H1 (cell line): ENCODE data around the gene ATP6V1B1. TPM values are rescaled to one million over a fixed set of nuclear protein-coding genes. Genes with fewer than 3 reads are reported as not detected.

Experiments used
- CTCF ChIA-PET: fragments of 300-600 bp; sonication (Branson Sonifier 250); formaldehyde crosslinking; loops from one replicate; lab custom pipeline; 2021; ENCODE audit not compliant: partially characterized antibody; lab: Charles Lee
- POLR2A ChIA-PET: fragments of 300-600 bp; sonication (Branson Sonifier 250); formaldehyde crosslinking; loops from one replicate; lab custom pipeline; 2021; ENCODE audit warnings: inconsistent platforms; ENCODE audit not compliant: partially characterized antibody; lab: Charles Lee
- DNase-seq, 2 experiments: peaks; one replicate each; pipeline versions ENCODE4 v3.0.0 to v3.0.0-alpha.2; 2010 to 2022; ENCODE audit warnings: low spot score in 2 of 2, low read depth in 1 of 2, mixed read lengths in 1 of 2
- FAIRE-seq: peaks from 2 replicates; lab custom pipeline; 2011; peaks lifted over from hg19 to GRCh38; lab: Jason Lieb, UNC
- H2AFZ ChIP-seq: 2 replicates; pipeline ENCODE4 v1.8.1; 2012; ENCODE audit warnings: low read length, inconsistent platforms
- H2AK5ac ChIP-seq: 2 replicates; pipeline ENCODE4 v1.6.1; 2013; ENCODE audit warnings: low read depth, low read length
- H2BK120ac ChIP-seq: replicated peaks from 2 replicates; pipeline ENCODE3; 2013; ENCODE audit warnings: low read depth, low read length, inconsistent platforms
- H2BK12ac ChIP-seq: 2 replicates; pipeline ENCODE4 v1.6.1; 2013; ENCODE audit warnings: low read depth, low read length
- H2BK15ac ChIP-seq: 2 replicates; pipeline ENCODE4 v1.6.1; 2013; ENCODE audit warnings: low read length
- H2BK20ac ChIP-seq: 2 replicates; pipeline ENCODE4 v1.6.1; 2013; ENCODE audit warnings: low read length
- H2BK5ac ChIP-seq: 2 replicates; pipeline ENCODE4 v1.6.1; 2013; ENCODE audit warnings: low read depth, low read length
- H3K14ac ChIP-seq: 2 replicates; pipeline ENCODE4 v1.6.1; 2013; ENCODE audit warnings: inconsistent platforms; ENCODE audit not compliant: insufficient read length
- H3K18ac ChIP-seq: 2 replicates; pipeline ENCODE4 v1.6.1; 2013; ENCODE audit warnings: low read length; ENCODE audit errors: extremely low read depth
- H3K23ac ChIP-seq: 2 replicates; pipeline ENCODE4 v1.6.1; 2013; ENCODE audit warnings: inconsistent platforms; ENCODE audit not compliant: insufficient read length
- H3K23me2 ChIP-seq: 2 replicates; pipeline ENCODE4 v1.6.1; 2013; ENCODE audit warnings: low read depth, low read length
- H3K27ac ChIP-seq: 2 replicates; pipeline ENCODE4 v1.6.1; 2011; ENCODE audit warnings: low read depth, low read length, inconsistent platforms
- H3K27me3 ChIP-seq, 4 experiments: replicated peaks in 1 of 4; 1 replicate in 1 of 4; 2 replicates in 3 of 4; pipeline versions ENCODE4 v1.6.1 to v1.8.1; 2011 to 2013; ENCODE audit warnings: low read length in 3 of 4, mild to moderate bottlenecking in 3 of 4, inconsistent platforms in 2 of 4, mixed read lengths in 2 of 4, moderate library complexity in 1 of 4; ENCODE audit not compliant: control insufficient read depth in 3 of 4, insufficient read depth in 3 of 4; ENCODE audit errors: extremely low read depth in 1 of 4
- H3K36me3 ChIP-seq, 4 experiments: 2 replicates each; pipeline versions ENCODE4 v1.6.1 to v1.8.1; 2011 to 2013; ENCODE audit warnings: mild to moderate bottlenecking in 4 of 4, low read length in 3 of 4, moderate library complexity in 2 of 4, control low read depth in 1 of 4, inconsistent platforms in 1 of 4; ENCODE audit not compliant: insufficient read depth in 4 of 4, control insufficient read depth in 2 of 4
- H3K4ac ChIP-seq: replicated peaks from 2 replicates; pipeline ENCODE3; 2013; ENCODE audit warnings: low read length, low read depth, mixed read lengths, inconsistent platforms; ENCODE audit not compliant: insufficient read length
- H3K4me1 ChIP-seq, 4 experiments: replicated peaks in 1 of 4; 1 replicate in 1 of 4; 2 replicates in 3 of 4; pipeline versions ENCODE4 v1.6.1 to v1.8.1; 2011 to 2013; ENCODE audit warnings: low read length in 3 of 4, inconsistent platforms in 2 of 4, mixed read lengths in 1 of 4; ENCODE audit not compliant: insufficient read depth in 4 of 4, control insufficient read depth in 3 of 4
- H3K4me2 ChIP-seq, 2 experiments: 2 replicates each; pipeline versions ENCODE4 v1.6.1 to v1.8.1; 2011 to 2013; ENCODE audit warnings: low read depth in 2 of 2, low read length in 2 of 2, control low read depth in 1 of 2, inconsistent platforms in 1 of 2, mild to moderate bottlenecking in 1 of 2; ENCODE audit not compliant: insufficient read depth in 1 of 2
- H3K4me3 ChIP-seq, 4 experiments: fragments of 200-600, 300-600 bp in 1 of 4; sonication (generic), shearing (Covaris generic), sonication (Bioruptor Twin) in 1 of 4; 2 replicates each; pipeline versions ENCODE4 v1.5.1 to v1.8.1; 2011 to 2016; ENCODE audit warnings: low read length in 4 of 4, low read depth in 3 of 4, control low read depth in 2 of 4, inconsistent platforms in 2 of 4, mild to moderate bottlenecking in 2 of 4, mixed read lengths in 1 of 4, moderate library complexity in 1 of 4; ENCODE audit not compliant: insufficient read depth in 2 of 4; ENCODE audit errors: extremely low read depth in 1 of 4
- H3K56ac ChIP-seq: replicated peaks from 2 replicates; pipeline ENCODE3; 2013; ENCODE audit warnings: low read depth, mild to moderate bottlenecking, mixed read lengths, low read length, inconsistent platforms; ENCODE audit not compliant: insufficient read length
- H3K79me1 ChIP-seq: 2 replicates; pipeline ENCODE4 v1.6.1; 2013; ENCODE audit warnings: low read depth, low read length, control low read depth
- H3K79me2 ChIP-seq, 2 experiments: 2 replicates each; pipeline versions ENCODE4 v1.6.1 to v1.8.1; 2012 to 2013; ENCODE audit warnings: low read length in 2 of 2, mild to moderate bottlenecking in 2 of 2, inconsistent platforms in 1 of 2; ENCODE audit not compliant: insufficient read depth in 2 of 2, control insufficient read depth in 1 of 2
- H3K9ac ChIP-seq, 4 experiments: replicated peaks in 1 of 4; 1 replicate in 1 of 4; 2 replicates in 3 of 4; pipeline versions ENCODE4 v1.6.1 to v1.8.1; 2011 to 2013; ENCODE audit warnings: low read depth in 3 of 4, low read length in 3 of 4, control low read depth in 2 of 4, mild to moderate bottlenecking in 2 of 4, moderate library complexity in 2 of 4, inconsistent platforms in 1 of 4; ENCODE audit errors: extremely low read depth in 1 of 4
- H3K9me3 ChIP-seq, 2 experiments: 2 replicates each; pipeline versions ENCODE4 v1.6.1 to v1.8.1; 2012 to 2013; ENCODE audit warnings: mild to moderate bottlenecking in 2 of 2, moderate library complexity in 2 of 2, control low read depth in 1 of 2, inconsistent platforms in 1 of 2, low read depth in 1 of 2, low read length in 1 of 2, mixed read lengths in 1 of 2; ENCODE audit not compliant: insufficient read depth in 2 of 2
- H4K20me1 ChIP-seq, 2 experiments: replicated peaks in 1 of 2; 2 replicates each; pipeline versions ENCODE3 to v1.8.1; 2011 to 2013; ENCODE audit warnings: inconsistent platforms in 2 of 2, low read length in 2 of 2, mild to moderate bottlenecking in 1 of 2; ENCODE audit not compliant: insufficient read depth in 2 of 2, control insufficient read depth in 1 of 2
- H4K5ac ChIP-seq: 2 replicates; pipeline ENCODE4 v1.6.1; 2013; ENCODE audit warnings: low read length, low read depth, mixed read lengths, inconsistent platforms; ENCODE audit not compliant: insufficient read length
- H4K8ac ChIP-seq: 2 replicates; pipeline ENCODE4 v1.8.0; 2013; ENCODE audit warnings: mild to moderate bottlenecking, moderate library complexity, low read length, inconsistent platforms; ENCODE audit not compliant: insufficient read depth; ENCODE audit errors: extremely low read depth
- H4K91ac ChIP-seq: replicated peaks from 2 replicates; pipeline ENCODE3; 2013; ENCODE audit warnings: low read length, mixed read lengths, inconsistent platforms; ENCODE audit not compliant: insufficient read length
- SP1 ChIP-seq: IDR thresholded peaks from 2 replicates; pipeline ENCODE4 v1.6.1; 2011; ENCODE audit warnings: low read depth, low read length
- WGBS, 2 experiments: shearing (Covaris generic) in 1 of 2; methylation state at CpG; one replicate each; pipeline versions ENCODE4 v1.1.6 to v1.1.7; 2013 to 2015; ENCODE audit warnings: low lambda C conversion rate in 2 of 2, mixed read lengths in 2 of 2, inconsistent platforms in 1 of 2, low coverage in 1 of 2, missing lambda C conversion rate in 1 of 2; ENCODE audit not compliant: insufficient replicate concordance in 2 of 2, insufficient coverage in 1 of 2, insufficient read length in 1 of 2; ENCODE audit errors: extremely low coverage in 1 of 2, missing lambda C conversion rate in 1 of 2; 5-methylcytosine and 5-hydroxymethylcytosine counted together
- polyA plus RNA-seq, 7 experiments: library from polyadenylated mRNA; depleted of rRNA in 3 of 7; stranded (reverse) in 5 of 7; unstranded in 2 of 7; fragments of >200 nt in 5 of 7; fragments of 200-250 nt in 2 of 7; gene quantifications; 1 replicate in 5 of 7; 2 replicates in 1 of 7; 4 replicates in 1 of 7; pipeline versions ENCODE4 v1.2.1 to v1.2.3, GENCODE V29; 2011 to 2013; ENCODE audit warnings: missing spikeins in 2 of 7, mixed read lengths in 2 of 7
- total RNA-seq: library from RNA; stranded (reverse); fragmentation: NEBNext Ultra II Directional; extraction: Animal tissue kit (Norgen Biotek cat#: 25700); gene quantifications from 2 replicates; pipeline ENCODE4 v1.2.1, GENCODE V29; 2021

The ATP6V1B1 gene
- total and polyA plus RNA-seq, 2 of the 8 experiments (the other 6 are each of a cell fraction or from before 2014, with no cell fraction given), result not detected

DNA sequence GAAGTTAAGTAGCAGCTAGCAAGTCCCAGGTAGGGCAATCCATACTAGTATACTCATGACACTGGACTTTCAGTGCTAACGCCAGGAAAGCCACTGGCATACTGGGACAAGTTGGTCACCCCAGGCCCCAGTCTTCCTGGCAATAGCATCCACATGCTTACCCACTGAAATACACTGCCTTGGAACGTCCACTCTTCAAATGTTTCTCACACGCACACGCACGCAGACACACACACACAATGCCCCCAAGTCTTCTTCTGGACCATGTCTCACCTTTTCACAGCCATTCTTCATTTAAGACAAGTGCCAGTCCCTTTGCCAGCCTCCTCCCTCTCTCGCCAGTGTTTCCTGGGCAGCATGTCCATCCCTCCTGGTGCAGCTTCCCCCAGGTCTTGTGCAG, 67.7 kb downstream of the ATP6V1B1 start:
- Histone ChIP-seq H4K5ac (no peak overlapping the region), H4K91ac (no peak overlapping the region), H3K4me1 (peaks cover 3 to 11% (median 7%) of the 10 kb centered on the region in 4 experiments; a peak in 5 of 7 replicates), H3K4me2 (no peak overlapping the region), H3K79me2 (no peaks in the 10 kb centered on the region), H3K56ac (no peak overlapping the region), H2BK12ac (peak overlapping the region; percentile 75; the same call in 1 of the 2 replicates), H3K36me3 (no peaks in the 10 kb centered on the region), H3K14ac (no peak overlapping the region), H3K27me3 (peaks cover 0 to 7% (median 0%) of the 10 kb centered on the region in 4 experiments; a peak in 4 of 7 replicates), H2BK20ac (peak overlapping the region; percentile 43), H3K79me1 (no peaks in the 10 kb centered on the region), H3K4me3 (no peak overlapping the region), H4K20me1 (no peaks in the 10 kb centered on the region), H2BK120ac (no peak overlapping the region), H3K9ac (no peak overlapping the region), H2BK15ac (peak overlapping the region; percentile 88; the same call in 1 of the 2 replicates), H3K9me3 (no peaks in the 10 kb centered on the region), H2AFZ (no peak overlapping the region), H4K8ac (no peak overlapping the region), H3K23me2 (no peaks in the 10 kb centered on the region; the same call in 1 of the 2 replicates), H3K23ac (no peak overlapping the region), H3K4ac (no peak overlapping the region), H3K18ac (no peak overlapping the region; the same call in 1 of the 2 replicates), H3K27ac (no peak overlapping the region), H2BK5ac (no peak overlapping the region), H2AK5ac (peak overlapping the region; percentile 69; the same call in 1 of the 2 replicates)
- no peak for FAIRE-seq
- ChIA-PET CTCF (interaction anchor here (1.9 kb wide), 1 partner anchor 96 kb away, joined by 7 read pairs; no protein-coding TSS in a partner anchor), POLR2A (no interaction called here)
- 88% methylated on average over 6 of the region's 6 CpGs; no CpG with 5 or more reads in 1 of the 2 experiments for WGBS, 2 experiments
- DNase-seq, result no peak
- TF ChIP-seq SP1, result no peak
